Stimulated activated CD8-positive, alpha-beta memory T cell treated with anti-CD3 and anti-CD28 coated beads, Interleukin-12 subunit alpha, Interleukin-12 subunit beta, amount 100 ng/mL, for 24 hours (primary cell): ENCODE results near the gene RNH1.

Experiments used
- DNase-seq: peaks from one replicate; pipeline ENCODE4 v3.0.0-alpha.2; 2020; ENCODE audit errors: extremely low read depth

The RNH1 gene

DNA sequence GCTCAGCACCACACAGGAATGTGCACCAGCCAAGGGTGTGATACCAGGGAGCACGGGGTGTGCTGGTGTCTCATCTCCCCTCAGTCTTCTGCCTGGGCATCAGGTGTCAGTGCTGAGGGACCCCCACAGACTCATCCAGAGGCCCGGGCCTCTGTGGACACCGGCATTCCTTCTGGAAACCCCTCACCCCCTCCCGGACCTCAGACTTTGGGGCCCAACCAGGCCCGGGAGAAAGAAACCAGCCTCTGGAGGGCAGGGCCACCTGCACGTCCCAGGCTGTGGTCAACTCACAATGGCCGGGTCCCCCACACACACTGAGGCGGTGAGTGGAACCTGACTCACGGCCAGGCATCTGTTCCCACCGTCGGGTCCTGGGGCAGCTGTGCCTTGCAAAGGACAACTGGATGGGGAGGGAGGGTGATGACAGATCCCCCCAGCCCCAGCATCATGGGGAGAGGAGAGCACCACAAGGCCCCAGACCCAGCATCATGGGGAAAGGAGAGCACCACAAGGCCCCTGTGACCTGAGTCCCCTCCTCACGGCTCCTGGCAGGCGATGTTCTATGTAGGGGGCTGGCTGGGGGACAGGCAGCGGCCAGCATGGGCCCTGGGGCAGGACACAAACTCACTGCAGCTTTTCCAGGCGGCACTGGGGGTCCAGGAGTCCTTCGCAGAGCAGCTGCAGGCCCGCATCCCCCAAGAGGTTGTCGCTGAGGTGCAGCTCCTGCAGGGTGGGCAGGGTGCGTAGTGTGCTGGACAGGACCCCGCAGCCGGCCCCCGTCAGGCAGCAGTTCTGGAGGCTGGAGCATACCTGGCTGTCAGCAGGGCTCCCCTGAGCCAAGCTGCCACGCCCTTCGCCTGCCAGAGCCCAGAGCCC is 7.6 kb downstream of the RNH1 start:
- no peak for DNase-seq

DNA sequence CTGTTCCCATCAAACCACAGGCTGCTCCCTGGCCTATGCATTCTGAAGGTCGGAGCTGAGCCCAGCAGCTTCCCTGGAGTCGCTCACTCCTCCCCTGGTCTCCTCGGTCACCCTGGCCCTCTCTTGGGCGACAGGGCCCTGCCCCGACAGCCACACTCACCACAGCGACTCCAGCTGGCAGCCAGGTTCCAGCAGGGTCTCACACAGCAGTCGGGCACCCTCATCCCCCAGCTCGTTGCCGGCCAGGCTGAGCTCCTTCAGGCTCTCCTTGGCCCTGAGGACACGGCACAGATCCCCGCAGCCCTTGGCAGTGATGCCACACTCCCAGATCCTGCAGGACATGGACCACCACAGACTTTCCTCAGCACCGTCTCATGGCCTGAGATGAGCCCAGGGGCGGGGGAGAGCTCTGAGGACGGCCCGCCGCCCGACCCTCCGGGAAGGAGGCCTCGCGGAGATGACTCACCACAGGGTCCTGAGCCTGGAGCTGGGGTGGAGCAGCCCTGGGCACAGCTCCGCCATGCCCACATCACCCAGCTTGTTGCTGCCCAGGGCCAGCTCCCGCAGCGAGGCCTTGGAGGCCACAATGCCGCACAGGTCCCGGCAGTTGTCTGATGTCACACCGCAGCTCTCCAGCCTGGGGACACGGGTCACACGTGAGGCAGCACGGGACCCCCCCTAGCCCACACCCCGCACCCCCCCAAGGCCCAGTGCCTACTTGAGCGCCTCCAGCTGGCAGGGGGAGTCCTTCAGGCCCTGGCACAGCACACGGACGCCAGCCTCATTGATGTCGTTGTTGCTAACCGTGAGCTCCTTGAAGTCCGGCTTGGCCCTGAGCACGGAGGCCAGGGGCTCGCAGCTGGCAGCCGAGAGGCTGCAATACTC is 8.5 kb downstream of the RNH1 start:
- no peak for DNase-seq

DNA sequence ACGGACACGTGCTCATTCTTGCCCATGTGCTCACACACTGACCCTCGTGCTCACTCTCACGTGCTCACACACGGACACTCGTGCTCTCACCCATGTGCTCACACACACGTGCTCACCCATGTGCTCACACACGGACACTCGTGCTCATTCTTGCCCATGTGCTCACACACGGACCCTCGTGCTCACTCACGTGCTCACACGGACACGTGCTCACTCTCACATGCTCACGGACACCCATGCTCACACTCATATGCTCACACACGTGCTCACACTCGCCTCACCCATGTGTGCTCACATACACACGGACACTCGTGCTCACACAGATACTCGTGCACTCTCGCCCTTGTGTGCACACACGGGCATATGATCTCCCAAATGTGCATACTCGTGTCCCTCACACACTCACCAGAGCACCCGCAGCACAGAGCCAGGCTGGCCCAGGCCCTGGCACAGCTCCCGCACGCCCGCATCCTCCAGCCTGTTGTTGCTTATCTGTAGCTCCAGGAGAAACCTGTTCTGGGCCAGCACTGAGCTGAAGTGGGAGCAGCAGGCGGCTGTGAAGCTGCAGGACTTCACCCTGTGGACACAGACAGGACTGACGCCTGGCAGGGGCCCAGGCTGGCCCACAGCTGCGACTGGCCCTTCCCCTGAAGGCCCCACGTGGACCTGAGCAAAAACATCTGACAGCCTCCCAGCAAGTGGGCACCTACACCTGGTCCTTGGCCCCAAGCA is 9.3 kb downstream of the RNH1 start:
- DNase-seq = no peak

DNA sequence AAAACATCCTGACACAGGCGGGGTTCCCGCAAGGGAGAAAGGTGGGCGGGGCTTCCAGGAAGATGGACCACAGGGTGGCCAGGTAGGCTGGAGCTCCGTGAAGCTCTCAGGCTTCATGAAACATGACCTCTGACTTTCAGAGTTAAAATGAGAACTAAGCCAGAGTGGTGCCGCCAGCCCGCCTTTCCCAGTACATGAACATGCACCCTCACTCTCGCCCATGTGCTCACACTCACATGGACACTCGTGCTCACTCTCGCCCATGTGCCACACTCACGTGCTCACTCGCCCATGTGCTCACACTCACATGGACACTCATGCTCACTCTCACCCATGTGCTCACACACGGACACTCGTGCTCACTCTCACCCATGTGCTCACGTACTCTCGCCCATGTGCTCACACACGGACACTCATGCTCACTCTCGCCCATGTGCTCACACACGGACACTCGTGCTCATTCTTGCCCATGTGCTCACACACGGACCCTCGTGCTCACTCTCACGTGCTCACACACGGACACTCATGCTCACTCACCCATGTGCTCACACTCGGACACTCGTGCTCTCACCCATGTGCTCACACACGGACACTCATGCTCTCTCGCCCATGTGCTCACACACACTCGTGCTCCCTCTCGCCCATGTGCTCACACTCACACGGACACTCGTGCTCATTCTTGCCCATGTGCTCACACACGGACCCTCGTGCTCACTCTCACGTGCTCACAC is 10.0 kb downstream of the RNH1 start:
- no peak for DNase-seq

DNA sequence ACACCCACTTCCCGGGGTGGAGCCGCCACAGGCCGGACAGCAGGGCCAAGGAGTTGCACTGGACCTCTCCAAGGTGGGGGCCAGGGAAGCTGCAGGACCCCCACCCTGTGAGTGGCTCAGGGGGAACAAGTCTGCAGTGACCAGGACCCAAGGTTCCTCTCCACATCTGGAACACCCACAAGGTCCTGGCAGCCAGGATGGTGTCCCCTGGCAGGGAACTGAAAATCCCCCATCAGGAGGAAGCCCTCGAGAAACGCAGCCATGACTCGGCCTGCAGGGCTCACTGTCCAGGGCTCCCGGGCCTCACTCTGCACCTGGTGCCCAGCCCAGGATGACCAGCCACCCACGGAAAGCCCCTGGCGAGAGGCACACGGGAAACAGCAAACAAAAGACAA is 11.5 kb downstream of the RNH1 start:
- no peak for DNase-seq

DNA sequence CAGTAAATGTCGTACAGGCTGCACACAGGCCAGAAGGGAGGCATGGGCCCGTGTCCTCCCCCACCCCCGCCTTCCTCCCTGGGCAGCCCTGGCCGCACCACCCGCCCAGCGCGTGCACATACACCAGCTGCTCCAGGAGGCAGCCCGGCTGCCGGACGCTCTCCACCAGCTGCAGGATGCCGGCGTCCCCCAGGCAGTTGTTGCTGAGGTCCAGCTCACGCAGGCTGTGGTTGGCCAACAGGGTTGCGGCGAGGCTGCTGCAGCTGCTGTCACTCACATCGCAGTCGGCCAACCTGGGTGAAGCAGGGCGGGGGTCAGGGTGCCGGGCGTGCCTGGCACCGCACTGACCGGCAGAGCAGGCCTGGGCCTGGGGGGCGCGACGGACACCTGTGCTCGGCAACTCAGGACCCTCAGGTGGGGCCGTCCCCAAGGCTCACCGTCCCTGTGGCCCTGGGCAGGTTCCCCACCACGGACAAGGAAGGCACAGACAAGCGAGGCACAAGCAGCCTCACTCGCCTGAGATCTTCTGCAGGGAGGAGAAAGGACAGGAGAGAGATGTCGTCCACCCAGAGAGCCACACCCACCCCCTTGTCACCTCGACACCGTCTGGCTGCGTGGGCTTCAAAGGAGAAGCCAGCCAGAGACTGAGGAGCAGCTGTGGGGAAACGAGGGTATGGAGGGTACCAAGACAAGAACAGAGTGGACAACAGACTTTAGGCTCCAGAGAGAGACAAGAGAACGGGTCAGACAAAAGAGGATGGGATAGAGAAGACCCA is 12.1 kb downstream of the RNH1 start:
- no peak for DNase-seq

DNA sequence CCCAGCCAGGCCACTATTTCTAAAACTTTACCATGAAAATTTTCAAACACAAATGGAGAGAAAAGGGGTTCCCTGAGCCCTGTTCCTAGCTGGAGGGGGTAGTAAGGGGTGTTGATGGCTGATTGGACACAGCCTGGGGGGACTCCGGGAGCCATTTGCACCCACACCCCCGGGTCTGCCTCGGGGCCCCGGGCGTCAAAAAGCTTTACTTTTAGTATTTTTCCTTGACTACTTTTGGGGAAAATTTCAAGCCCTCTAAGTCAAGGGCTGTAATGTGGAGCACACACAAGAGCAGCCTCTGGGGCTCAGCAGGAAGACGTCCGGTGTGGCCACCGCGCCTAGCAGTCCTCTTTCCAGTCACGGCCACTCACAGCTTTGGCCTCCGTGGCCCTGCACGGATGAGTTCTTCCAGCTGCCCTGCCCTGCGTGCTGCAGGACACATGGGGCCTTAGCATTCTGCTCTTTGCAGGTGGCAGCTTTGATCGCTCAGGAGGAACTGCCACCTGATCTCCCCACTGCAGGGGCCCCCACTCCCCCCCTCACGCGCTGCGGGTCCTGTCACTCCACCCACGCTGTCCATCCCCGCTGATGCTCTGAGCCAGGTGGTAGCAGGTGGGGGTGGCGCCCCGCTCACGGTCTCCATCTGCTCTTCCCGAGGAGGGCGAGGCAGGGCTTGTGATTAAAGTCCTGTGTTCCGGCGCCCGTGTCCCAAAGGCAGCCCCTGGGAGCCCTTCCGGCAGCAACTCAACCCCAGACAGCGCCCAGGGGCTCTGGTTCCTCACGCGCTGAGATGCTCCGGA is 14.4 kb downstream of the RNH1 start:
- DNase-seq = no peak

DNA sequence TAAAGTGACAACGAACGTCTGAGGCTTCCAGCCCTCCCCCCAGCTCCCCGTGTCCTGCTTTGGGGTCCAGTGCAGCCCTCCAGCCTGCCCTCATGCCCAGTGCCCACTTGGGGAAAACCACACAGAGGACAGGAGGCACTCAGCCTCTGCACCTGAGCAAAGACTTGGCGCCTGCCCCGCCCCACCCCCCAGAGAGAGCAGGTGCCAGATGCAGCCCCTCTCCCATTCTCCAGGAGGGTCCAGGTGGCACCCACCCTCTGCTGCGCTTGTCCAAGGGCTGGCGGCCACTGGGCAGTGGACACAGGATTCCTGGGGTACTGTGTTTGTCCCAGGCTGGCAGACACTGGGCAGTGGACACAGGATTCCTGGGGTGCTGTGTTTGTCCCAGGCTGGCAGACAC is 15.7 kb downstream of the RNH1 start:
- DNase-seq = no peak

DNA sequence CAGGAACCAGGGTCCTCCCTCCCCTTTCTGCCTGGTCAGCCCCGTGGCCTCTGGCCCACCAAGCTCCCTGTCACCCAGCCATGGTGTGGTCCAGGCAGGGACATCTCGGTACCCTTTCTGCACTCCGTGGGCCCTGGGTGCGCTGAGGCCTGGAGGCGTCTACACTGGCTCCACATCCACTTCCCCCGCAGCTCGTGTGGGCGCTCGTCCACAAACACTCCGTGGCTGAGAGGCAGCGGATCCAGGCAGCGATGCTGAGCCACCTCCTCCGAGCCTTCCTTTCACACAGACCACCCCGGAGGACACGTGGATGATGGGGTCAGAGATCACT is 16.1 kb downstream of the RNH1 start:
- DNase-seq = no peak

DNA sequence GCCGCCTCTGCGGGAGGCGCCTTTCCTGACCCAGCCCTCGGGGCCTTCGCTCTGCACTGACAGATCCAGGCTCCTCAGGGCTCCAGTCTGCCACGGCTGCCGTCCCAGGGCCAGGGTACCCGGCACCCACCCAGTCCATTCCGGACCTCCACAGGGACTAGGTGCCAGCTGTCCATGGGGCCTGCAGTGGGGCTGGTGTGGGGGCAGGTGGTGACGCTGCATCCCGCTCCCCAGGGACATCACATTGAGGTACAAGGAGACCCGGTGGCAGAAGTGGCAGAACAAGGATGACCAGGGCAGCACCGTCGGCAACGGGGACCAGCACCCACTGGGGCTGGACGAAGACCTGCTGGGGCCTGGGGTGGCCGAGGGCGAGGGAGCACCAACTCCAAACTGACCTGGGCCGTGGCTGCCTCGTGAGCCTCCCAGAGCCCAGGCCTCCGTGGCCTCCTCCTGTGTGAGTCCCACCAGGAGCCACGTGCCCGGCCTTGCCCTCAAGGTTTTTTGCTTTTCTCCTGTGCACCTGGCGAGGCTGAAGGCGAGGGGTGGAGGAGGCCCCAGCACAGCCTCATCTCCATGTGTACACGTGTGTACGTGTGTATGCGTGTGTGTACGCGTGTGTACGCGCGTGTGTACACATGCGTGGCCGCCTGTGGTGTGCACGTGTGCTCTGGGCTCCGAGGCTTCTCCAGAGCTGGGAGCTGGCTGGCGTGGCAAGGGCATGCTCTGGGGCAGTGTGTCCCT is 16.7 kb downstream of the RNH1 start:
- no peak for DNase-seq

DNA sequence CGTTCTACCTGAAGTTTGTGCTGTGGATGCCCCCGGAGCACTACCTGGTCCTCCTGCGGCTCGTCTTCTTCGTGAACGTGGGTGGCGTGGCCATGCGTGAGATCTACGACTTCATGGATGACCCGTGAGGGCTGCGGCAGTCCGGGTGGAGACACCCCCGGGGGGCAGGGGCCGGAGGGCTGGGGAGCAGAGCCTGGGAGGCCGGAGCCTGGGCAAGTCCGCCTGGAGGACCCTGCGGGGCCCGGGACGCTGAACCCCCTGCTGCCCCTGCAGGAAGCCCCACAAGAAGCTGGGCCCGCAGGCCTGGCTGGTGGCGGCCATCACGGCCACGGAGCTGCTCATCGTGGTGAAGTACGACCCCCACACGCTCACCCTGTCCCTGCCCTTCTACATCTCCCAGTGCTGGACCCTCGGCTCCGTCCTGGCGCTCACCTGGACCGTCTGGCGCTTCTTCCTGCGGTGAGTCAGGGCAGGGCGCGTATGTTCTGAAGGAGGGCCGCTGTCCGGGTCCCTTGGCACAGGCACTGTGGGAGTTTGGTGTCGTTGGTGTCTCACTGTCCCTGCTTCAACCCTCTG is 17.3 kb downstream of the RNH1 start:
- DNase-seq = no peak

DNA sequence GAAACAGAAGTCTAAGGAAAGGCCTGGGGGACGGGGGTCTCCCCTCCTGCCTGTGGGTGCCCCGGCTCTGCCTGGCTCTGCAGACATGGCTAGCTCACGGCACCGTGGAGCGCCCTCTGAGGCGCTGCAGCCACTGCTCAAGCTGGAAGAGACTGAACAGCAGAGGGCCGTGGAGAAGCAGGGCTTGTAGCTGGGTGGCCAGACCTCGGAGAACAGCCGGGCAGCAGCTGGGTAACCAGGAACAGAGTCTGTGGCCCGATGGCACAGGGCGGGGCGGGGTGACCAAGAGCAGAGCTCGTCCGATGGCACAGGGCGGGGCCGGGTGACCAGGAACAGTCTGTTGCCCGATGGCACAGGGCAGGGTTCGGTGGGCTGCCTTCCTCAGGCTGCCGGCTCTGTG is 18.1 kb downstream of the RNH1 start:
- no peak for DNase-seq

DNA sequence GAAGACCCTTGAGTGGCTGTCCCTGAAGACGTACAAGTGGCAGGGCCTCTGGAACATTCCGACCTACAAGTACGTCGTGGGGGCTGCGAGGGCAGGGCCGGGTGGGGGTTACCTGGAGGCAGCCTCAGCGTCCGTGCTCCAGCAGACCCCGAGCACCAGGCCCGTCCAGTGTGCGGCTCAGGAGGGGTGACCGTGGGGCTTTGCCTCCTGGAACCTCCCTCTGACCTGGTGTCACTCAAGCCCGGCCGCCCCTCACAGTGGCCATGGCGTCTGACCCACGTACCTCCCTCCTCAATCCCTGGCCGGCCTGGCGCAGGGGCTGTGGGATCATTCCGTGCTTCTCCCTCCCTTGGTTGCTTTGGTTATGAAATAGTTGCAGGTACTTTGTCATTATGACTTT is 18.5 kb downstream of the RNH1 start:
- DNase-seq = no peak

DNA sequence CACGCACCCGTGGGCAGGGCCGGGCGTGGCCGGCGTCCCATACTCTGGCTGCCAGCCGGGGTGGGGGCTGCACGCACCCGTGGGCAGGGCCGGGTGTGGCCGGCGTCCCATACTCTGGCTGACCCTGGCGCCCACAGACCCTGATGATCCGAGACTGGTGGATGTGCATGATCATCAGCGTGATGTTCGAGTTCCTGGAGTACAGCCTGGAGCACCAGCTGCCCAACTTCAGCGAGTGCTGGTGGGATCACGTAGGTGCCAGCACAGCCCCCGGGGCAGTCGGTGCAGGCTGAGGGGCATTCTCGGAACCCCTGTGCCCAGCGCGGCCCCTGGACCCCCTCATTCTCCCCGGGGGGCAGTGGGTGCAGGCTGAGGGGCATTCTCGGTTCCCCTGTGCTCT is 19.0 kb downstream of the RNH1 start:
- DNase-seq = no peak

DNA sequence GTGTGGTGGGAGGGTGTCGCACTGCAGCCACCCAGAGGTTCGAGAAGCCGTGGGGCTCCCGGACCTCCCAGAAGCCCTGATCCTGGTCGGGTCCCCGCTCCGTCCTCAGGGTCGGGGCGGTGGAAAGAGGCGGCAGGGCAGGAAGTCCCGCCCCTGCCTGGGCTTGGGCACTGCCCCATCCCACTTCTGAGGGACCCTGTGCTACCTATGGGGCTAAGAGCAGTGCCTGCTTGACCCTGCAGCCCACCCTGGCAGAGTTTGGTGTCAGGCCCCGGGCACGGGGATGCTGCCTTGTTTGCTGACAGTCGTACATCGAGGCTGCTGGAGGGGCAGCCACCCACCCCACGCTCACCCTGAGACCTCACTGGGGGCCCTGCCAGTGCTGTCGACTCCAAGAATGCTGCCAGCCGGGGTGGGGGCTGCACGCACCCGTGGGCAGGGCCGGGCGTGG is 19.4 kb downstream of the RNH1 start:
- DNase-seq = no peak

DNA sequence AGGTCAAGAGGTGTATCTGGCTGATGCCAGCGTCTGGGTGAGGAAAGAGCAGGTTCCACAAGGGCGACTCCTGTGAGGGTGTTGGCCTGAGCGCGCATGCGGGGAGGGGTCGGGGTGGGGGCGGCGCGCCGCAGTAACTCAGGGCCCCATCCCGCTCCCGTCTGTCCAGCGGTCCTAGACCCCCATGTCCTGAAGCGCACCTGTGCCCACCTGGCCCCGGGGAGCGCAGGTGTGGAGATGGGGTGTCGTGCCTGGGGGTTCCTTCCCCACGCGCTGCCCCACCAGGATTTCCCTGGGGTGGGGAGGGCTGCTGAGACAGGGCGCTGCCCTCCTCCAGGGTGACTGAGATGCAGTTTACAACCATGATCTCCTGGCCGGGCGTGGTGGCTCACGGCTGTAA is 20.9 kb downstream of the RNH1 start:
- no peak for DNase-seq

DNA sequence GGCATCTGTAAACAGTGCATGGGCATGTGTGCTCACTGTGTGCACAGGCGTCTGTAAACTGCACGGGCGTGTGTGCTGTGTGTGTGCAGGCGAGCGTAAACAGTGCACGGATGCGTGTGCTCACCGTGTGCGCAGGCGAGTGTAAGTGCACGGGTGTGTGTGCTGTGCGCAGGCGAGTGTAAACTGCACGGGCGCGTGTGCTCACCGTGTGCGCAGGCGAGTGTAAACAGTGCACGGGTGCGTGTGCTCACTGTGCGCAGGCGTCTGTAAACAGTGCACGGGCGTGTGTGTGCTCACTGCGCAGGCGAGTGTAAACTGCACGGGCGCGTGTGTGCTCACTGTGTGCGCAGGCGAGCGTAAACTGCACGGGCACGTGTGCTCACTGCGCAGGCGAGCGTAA is 22.4 kb downstream of the RNH1 start:
- DNase-seq = no peak

DNA sequence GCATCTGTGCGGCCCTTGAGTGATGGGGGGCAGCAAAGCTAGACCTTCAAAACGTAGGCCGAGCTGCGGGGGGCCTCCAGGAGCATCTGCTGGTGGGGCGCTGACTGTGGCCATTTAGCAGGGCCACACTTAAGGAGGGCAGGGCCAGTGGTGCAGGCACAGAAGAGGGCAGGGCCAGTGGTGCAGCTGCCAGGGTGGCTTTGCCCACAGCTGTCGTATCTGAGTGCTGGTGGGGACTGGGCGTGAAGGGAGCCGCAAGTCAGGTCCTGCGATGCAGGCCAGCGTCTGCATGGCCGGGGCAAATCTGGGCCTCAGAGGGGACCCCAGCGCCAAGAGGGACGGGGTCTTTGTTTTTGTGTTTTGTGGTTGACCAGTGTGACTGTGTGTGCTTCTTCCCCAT is 27.7 kb downstream of the RNH1 start:
- DNase-seq = no peak
